Measurements from ENCODE around the gene SLX4IP. TPM values are rescaled to one million over a fixed set of nuclear protein-coding genes. Genes with fewer than 3 reads are reported as not detected.

Gene SLX4IP
- total and polyA plus RNA-seq, 3 experiments from 2014 or later = 1.5 to 8.0 (median 7.0) TPM

- DNase-seq = no peak
- H3K4me1 Mint-ChIP-seq = peaks cover 10 to 15% (median 12%) of the 10 kb centered on the region in 3 donors
- peaks cover 5 to 6% (median 5%) of the 10 kb centered on the region in 3 donors for H3K36me3 Mint-ChIP-seq
- H3K9me3 Mint-ChIP-seq = no peaks in the 10 kb centered on the region
- H3K4me3 Mint-ChIP-seq = no peak overlapping the region
- H3K4me1 ChIP-seq (ENCODE audit: insufficient read depth, low read length) = no peaks in the 10 kb centered on the region
- H3K27ac Mint-ChIP-seq = no peak overlapping the region
- no peaks in the 10 kb centered on the region for H3K27me3 ChIP-seq (ENCODE audit: insufficient read depth, low read length, poor library complexity, severe bottlenecking)
- H3K36me3 ChIP-seq (ENCODE audit: insufficient read depth, low read length) = no peaks in the 10 kb centered on the region
- H3K27me3 Mint-ChIP-seq = no peaks in the 10 kb centered on the region
- H3K9me3 ChIP-seq (ENCODE audit: low read length) = no peaks in the 10 kb centered on the region
- ChIA-PET POLR2A (no interaction called here), CTCF (no interaction called here)
- H3K27ac ChIP-seq (ENCODE audit: low read depth, low read length) = no peak overlapping the region
- H3K4me3 ChIP-seq (ENCODE audit: low read length) = no peak overlapping the region
These were observed 35.2 kb downstream of the SLX4IP start for GRCh38 chr20:10470276-10470675.

GRCh38 chr20:10472871-10473270 lies 37.8 kb downstream of the SLX4IP start:
- POLR2A ChIA-PET = no interaction called here
- no peaks in the 10 kb centered on the region for H3K9me3 ChIP-seq (ENCODE audit: low read length)
- H3K27me3 Mint-ChIP-seq = no peaks in the 10 kb centered on the region
- no peaks in the 10 kb centered on the region for H3K9me3 Mint-ChIP-seq
- H3K27ac ChIP-seq (ENCODE audit: low read depth, low read length) = no peak overlapping the region
- peaks cover 15 to 28% (median 22%) of the 10 kb centered on the region in 3 donors for H3K4me1 Mint-ChIP-seq
- H3K4me1 ChIP-seq (ENCODE audit: insufficient read depth, low read length) = no peaks in the 10 kb centered on the region
- H3K4me3 ChIP-seq (ENCODE audit: low read length) = no peak overlapping the region
- CTCF ChIA-PET = no interaction called here
- no peak for DNase-seq
- no peak overlapping the region for H3K27ac Mint-ChIP-seq
- no peaks in the 10 kb centered on the region for H3K36me3 ChIP-seq (ENCODE audit: insufficient read depth, low read length)
- H3K36me3 Mint-ChIP-seq = peaks cover 5 to 6% (median 5%) of the 10 kb centered on the region in 3 donors
- no peaks in the 10 kb centered on the region for H3K27me3 ChIP-seq (ENCODE audit: insufficient read depth, low read length, poor library complexity, severe bottlenecking)
- no peak overlapping the region for H3K4me3 Mint-ChIP-seq

- no peaks in the 10 kb centered on the region for H3K9me3 ChIP-seq (ENCODE audit: low read length)
- H3K27ac ChIP-seq (ENCODE audit: low read depth, low read length) = no peak overlapping the region
- ChIA-PET CTCF (no interaction called here), POLR2A (no interaction called here)
- no peaks in the 10 kb centered on the region for H3K4me1 ChIP-seq (ENCODE audit: insufficient read depth, low read length)
- H3K36me3 ChIP-seq (ENCODE audit: insufficient read depth, low read length) = no peaks in the 10 kb centered on the region
- H3K27me3 Mint-ChIP-seq = no peaks in the 10 kb centered on the region
- no peaks in the 10 kb centered on the region for H3K27me3 ChIP-seq (ENCODE audit: insufficient read depth, low read length, poor library complexity, severe bottlenecking)
- H3K4me3 Mint-ChIP-seq = no peak overlapping the region
- peaks cover 12 to 26% (median 25%) of the 10 kb centered on the region in 3 donors for H3K4me1 Mint-ChIP-seq
- H3K27ac Mint-ChIP-seq = peak overlapping the region in 1 of 8 donors; percentile 33
- DNase-seq = no peak
- H3K4me3 ChIP-seq (ENCODE audit: low read length) = no peak overlapping the region
- no peaks in the 10 kb centered on the region for H3K9me3 Mint-ChIP-seq
- peaks cover 3 to 6% (median 5%) of the 10 kb centered on the region in 3 donors for H3K36me3 Mint-ChIP-seq
These were observed 39.6 kb downstream of the SLX4IP start for GRCh38 chr20:10474606-10475184.

- Histone ChIP-seq H3K27ac (ENCODE audit: low read depth, low read length) (no peak overlapping the region), H3K9me3 (ENCODE audit: low read length) (no peaks in the 10 kb centered on the region), H3K36me3 (ENCODE audit: insufficient read depth, low read length) (no peaks in the 10 kb centered on the region), H3K4me1 (ENCODE audit: insufficient read depth, low read length) (no peaks in the 10 kb centered on the region), H3K27me3 (ENCODE audit: insufficient read depth, low read length, poor library complexity, severe bottlenecking) (no peaks in the 10 kb centered on the region), H3K4me3 (ENCODE audit: low read length) (no peak overlapping the region)
- Mint-ChIP-seq H3K4me3 (no peak overlapping the region), H3K4me1 (peaks cover 11 to 25% (median 22%) of the 10 kb centered on the region in 3 donors), H3K27ac (peak overlapping the region in 3 of 8 donors; percentile 2 to 83 (median 13)), H3K9me3 (no peaks in the 10 kb centered on the region), H3K36me3 (peaks cover 2 to 6% (median 5%) of the 10 kb centered on the region in 3 donors), H3K27me3 (no peaks in the 10 kb centered on the region)
- no peak for DNase-seq
- CTCF ChIA-PET = no interaction called here
- POLR2A ChIA-PET = no interaction called here
These were observed 40.1 kb downstream of the SLX4IP start for GRCh38 chr20:10475225-10475624.

- ChIA-PET POLR2A (no interaction called here), CTCF (no interaction called here)
- no peaks in the 10 kb centered on the region for H3K36me3 ChIP-seq (ENCODE audit: insufficient read depth, low read length)
- no peaks in the 10 kb centered on the region for H3K27me3 ChIP-seq (ENCODE audit: insufficient read depth, low read length, poor library complexity, severe bottlenecking)
- no peaks in the 10 kb centered on the region for H3K27me3 Mint-ChIP-seq
- H3K4me3 ChIP-seq (ENCODE audit: low read length) = no peak overlapping the region
- H3K36me3 Mint-ChIP-seq = peaks cover 0 to 4% (median 0%) of the 10 kb centered on the region in 3 donors
- no peaks in the 10 kb centered on the region for H3K4me1 ChIP-seq (ENCODE audit: insufficient read depth, low read length)
- peaks cover 11 to 25% (median 22%) of the 10 kb centered on the region in 3 donors for H3K4me1 Mint-ChIP-seq
- H3K4me3 Mint-ChIP-seq = no peak overlapping the region
- no peak for DNase-seq
- H3K9me3 ChIP-seq (ENCODE audit: low read length) = no peaks in the 10 kb centered on the region
- H3K27ac ChIP-seq (ENCODE audit: low read depth, low read length) = no peak overlapping the region
- no peak overlapping the region for H3K27ac Mint-ChIP-seq
- H3K9me3 Mint-ChIP-seq = no peaks in the 10 kb centered on the region
These were observed 41.2 kb downstream of the SLX4IP start for GRCh38 chr20:10476319-10476724.

- DNase-seq = no peak
- H3K27me3 ChIP-seq (ENCODE audit: insufficient read depth, low read length, poor library complexity, severe bottlenecking) = no peaks in the 10 kb centered on the region
- Mint-ChIP-seq H3K27me3 (no peaks in the 10 kb centered on the region), H3K36me3 (no peaks in the 10 kb centered on the region), H3K4me1 (peaks cover 11 to 22% (median 22%) of the 10 kb centered on the region in 3 donors), H3K4me3 (no peak overlapping the region), H3K9me3 (no peaks in the 10 kb centered on the region), H3K27ac (peak overlapping the region in 1 of 8 donors; percentile 22)
- no peaks in the 10 kb centered on the region for H3K9me3 ChIP-seq (ENCODE audit: low read length)
- ChIA-PET POLR2A (interaction anchor here (0.6 kb wide), 1 partner anchor 21 kb away, joined by 5 read pairs; no protein-coding TSS in a partner anchor), CTCF (interaction anchor here (0.9 kb wide), 1 partner anchor 59 kb away, joined by 3 read pairs; no protein-coding TSS in a partner anchor)
- H3K4me1 ChIP-seq (ENCODE audit: insufficient read depth, low read length) = no peaks in the 10 kb centered on the region
- no peak overlapping the region for H3K27ac ChIP-seq (ENCODE audit: low read depth, low read length)
- no peaks in the 10 kb centered on the region for H3K36me3 ChIP-seq (ENCODE audit: insufficient read depth, low read length)
- no peak overlapping the region for H3K4me3 ChIP-seq (ENCODE audit: low read length)
These were observed 43.1 kb downstream of the SLX4IP start for GRCh38 chr20:10478205-10478604.

GRCh38 chr20:10478930-10479329 lies 43.8 kb downstream of the SLX4IP start:
- H3K27ac ChIP-seq (ENCODE audit: low read depth, low read length) = no peak overlapping the region
- no peaks in the 10 kb centered on the region for H3K9me3 ChIP-seq (ENCODE audit: low read length)
- H3K27me3 Mint-ChIP-seq = no peaks in the 10 kb centered on the region
- no peak overlapping the region for H3K27ac Mint-ChIP-seq
- no peak overlapping the region for H3K4me3 Mint-ChIP-seq
- H3K36me3 Mint-ChIP-seq = no peaks in the 10 kb centered on the region
- no peaks in the 10 kb centered on the region for H3K36me3 ChIP-seq (ENCODE audit: insufficient read depth, low read length)
- no peak overlapping the region for H3K4me3 ChIP-seq (ENCODE audit: low read length)
- CTCF ChIA-PET = no interaction called here
- DNase-seq = no peak
- no peaks in the 10 kb centered on the region for H3K27me3 ChIP-seq (ENCODE audit: insufficient read depth, low read length, poor library complexity, severe bottlenecking)
- H3K4me1 ChIP-seq (ENCODE audit: insufficient read depth, low read length) = no peaks in the 10 kb centered on the region
- POLR2A ChIA-PET = no interaction called here
- H3K9me3 Mint-ChIP-seq = no peaks in the 10 kb centered on the region
- H3K4me1 Mint-ChIP-seq = peaks cover 11 to 22% (median 20%) of the 10 kb centered on the region in 3 donors

- Histone ChIP-seq H3K4me3 (ENCODE audit: low read length) (no peak overlapping the region), H3K4me1 (ENCODE audit: insufficient read depth, low read length) (no peaks in the 10 kb centered on the region), H3K27me3 (ENCODE audit: insufficient read depth, low read length, poor library complexity, severe bottlenecking) (no peaks in the 10 kb centered on the region), H3K9me3 (ENCODE audit: low read length) (no peaks in the 10 kb centered on the region), H3K36me3 (ENCODE audit: insufficient read depth, low read length) (no peaks in the 10 kb centered on the region), H3K27ac (ENCODE audit: low read depth, low read length) (no peak overlapping the region)
- no peaks in the 10 kb centered on the region for H3K27me3 Mint-ChIP-seq
- no peak overlapping the region for H3K4me3 Mint-ChIP-seq
- H3K27ac Mint-ChIP-seq = no peak overlapping the region
- no peaks in the 10 kb centered on the region for H3K36me3 Mint-ChIP-seq
- ChIA-PET CTCF (no interaction called here), POLR2A (no interaction called here)
- peaks cover 0 to 6% (median 1%) of the 10 kb centered on the region in 3 donors for H3K4me1 Mint-ChIP-seq
- DNase-seq = no peak
- H3K9me3 Mint-ChIP-seq = no peaks in the 10 kb centered on the region
These were observed 46.6 kb downstream of the SLX4IP start for GRCh38 chr20:10481676-10482075.

Data from CD8-positive, alpha-beta memory T cell (primary cell).